ENCODE data around the gene RBM20.

Gene RBM20

DNA sequence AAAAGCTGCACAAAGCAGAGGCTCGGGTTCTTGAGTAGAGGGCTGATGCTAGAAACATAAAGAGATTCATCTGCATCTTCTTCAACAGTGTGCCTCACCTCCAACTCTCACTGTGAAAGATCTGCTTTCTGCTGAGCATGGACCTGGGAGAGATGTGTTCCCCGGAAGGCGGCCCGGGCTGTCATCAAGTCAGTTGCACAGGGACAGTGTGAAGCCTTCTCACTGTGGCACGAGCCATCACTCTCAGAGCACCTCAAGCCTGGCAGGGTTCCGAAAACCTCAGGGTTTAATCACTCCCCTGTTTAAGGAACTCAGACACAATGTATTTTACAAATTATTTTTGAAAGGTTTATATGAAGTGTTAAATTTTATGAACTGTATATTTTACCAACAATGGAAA is 98.7 kb downstream of the RBM20 start:
- no peak for DNase-seq

DNA sequence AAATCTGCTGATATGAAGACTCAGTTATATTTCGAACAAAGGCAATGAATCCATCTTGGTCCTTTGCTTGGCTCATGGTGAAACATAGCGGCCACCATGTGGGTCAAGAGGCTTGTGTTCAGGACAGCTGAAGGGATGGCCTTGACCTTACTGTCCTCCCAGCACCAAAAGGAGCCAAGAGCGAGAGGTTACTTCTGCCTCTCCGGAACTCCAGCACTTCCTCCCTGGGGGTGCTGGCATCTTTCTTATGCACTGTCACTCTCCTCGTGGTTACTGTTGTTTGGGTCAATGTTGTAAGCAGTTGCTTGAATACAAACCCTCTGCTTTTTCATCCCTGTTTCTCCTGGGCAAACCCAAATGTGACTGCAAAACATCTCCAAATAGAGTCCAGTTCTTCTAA is 100.6 kb downstream of the RBM20 start:
- no peak for DNase-seq

DNA sequence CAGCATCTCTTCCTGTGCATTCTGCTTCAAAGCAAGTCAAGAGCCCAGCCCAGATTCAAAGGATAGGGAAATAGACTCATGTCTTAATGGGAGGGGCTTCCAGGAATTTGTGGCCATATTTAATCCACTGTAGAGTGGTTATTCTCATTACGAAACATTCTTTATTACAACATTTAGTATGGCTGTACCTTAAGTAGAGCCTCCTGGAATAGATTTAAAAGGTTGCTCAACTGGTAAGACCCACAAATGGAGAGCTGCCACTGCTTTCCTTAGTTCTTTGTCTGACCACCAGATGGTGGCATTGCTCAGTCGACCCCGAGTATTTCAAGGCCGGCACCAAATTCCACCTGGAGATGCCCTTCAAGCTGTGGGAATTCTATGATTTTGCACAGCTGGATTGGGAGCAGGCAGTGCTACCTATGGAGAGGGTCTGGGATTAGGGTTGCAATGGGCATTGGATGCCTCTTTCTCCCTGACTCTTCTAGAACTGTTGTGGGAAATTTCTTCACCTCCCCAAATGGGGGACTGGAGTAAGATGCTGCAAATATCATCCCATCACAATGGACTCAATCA is 102.2 kb downstream of the RBM20 start:
- peak; percentile 61 for DNase-seq

DNA sequence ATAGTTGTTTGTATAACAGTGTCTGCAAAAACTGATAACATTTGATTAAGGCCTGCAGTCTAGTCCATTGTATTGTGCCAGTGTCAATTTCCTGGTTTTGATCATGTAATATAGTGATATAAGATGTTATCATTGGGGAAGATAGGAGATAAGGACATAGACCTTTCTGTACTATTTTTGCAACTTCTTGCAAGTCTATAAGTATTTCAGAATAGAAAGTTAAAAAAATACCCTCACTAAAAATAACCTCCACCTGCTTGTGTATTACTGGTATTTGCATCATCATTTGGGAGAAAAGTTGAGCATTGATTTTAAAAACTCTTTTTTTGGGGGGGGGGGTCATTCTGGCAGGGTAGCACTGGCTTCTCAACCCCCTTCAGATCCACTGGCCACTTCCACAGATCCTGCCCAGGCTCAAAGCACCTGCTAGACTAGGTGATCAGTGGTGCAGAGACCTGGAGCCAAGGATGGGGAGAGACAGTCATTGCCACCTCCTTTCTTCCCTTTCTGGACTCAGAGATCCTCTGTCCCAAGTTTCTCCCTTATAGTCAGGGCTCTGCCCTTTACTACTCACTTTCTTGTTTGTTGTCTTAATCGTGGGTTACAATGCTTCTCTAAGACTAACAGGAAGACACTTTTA is 103.0 kb downstream of the RBM20 start:
- no peak for DNase-seq

GRCh38 chr10:110747609-110748464 is 103.7 kb downstream of the RBM20 start:
- peak; percentile 62 for DNase-seq

- DNase-seq, result no peak
These were observed 104.8 kb downstream of the RBM20 start for GRCh38 chr10:110748970-110749369.

- DNase-seq, result no peak
These were observed 106.8 kb downstream of the RBM20 start for GRCh38 chr10:110750931-110751330.

DNA sequence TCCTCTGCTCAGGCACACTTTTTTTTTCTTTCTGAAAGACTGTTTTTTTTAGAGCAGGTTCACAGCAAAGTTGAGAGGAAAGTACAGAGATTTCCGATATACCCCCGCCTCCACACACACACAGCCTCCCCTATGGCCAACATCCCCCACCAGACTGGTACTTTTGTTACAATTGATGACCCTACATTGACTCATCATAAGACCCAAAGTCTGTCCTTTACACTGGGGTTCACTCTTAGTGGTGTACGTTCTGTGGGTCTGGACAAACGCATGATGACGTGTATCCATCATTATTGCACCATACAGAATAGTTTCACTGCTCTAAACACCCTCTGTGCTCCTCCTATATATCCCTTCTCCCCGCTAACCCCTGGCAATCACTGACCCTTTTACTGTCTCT is 107.7 kb downstream of the RBM20 start:
- no peak for DNase-seq

DNA sequence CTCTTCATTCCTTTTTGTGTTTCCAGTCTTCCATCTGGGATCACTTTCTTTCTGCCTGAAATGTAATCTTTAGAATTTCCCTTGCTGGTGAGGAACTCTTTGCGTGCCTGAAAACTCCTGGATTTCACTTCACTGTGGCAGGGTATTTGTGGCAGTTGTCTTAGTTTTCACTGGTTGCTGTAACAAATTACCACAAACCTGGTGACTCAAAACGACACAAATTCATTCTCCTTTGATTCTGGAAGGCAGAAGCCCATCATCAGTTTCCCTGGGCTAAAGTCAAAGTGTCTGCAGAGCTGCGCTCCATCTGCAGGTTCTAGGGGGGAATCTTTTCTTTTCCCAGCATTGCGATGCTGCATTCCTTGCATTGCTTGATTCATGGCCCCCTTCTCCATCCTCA is 109.3 kb downstream of the RBM20 start:
- no peak for DNase-seq

GRCh38 chr10:110754375-110755105 is 110.4 kb downstream of the RBM20 start:
- no peak for DNase-seq

DNA sequence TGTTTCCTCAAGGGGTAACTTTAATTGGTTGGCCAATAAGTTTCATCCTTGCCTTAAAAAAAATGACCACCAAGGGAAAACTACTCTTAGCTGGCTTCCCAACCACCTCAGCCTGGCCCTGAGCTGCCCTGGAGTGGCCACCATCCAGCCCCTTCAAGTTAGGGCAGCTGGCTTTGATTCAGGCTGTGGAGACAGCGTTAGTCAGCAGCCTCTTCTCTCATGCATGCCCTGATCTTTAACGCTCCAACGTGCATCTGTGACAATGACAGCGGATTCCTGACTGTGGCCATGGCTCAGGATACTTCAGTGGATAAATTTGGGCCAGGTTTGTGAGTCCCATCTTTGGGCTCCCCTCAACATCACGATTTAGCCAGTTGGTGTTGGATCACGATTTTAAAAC is 111.6 kb downstream of the RBM20 start:
- DNase-seq, result no peak

DNA sequence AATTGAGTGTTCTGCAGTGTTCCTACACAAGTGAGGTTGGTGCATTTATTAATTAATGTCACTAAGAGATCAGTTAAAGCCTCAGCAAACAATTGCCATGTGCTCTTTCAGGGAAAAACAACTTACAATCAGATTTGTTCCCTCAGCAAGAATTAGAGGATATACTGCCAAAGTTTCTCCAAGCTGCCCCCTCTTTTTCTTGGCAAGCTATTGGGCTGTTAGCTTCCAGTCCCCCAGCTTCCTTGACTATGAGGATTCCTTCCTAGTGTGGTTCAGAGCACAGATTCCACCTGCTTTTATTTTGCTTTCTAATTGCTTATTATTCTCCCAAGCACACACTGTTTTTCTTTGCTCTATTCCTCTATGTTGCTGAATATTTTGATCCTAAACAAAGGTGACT is 112.7 kb downstream of the RBM20 start:
- no peak for DNase-seq

GRCh38 chr10:110757586-110757985 is 113.5 kb downstream of the RBM20 start:
- no peak for DNase-seq

DNA sequence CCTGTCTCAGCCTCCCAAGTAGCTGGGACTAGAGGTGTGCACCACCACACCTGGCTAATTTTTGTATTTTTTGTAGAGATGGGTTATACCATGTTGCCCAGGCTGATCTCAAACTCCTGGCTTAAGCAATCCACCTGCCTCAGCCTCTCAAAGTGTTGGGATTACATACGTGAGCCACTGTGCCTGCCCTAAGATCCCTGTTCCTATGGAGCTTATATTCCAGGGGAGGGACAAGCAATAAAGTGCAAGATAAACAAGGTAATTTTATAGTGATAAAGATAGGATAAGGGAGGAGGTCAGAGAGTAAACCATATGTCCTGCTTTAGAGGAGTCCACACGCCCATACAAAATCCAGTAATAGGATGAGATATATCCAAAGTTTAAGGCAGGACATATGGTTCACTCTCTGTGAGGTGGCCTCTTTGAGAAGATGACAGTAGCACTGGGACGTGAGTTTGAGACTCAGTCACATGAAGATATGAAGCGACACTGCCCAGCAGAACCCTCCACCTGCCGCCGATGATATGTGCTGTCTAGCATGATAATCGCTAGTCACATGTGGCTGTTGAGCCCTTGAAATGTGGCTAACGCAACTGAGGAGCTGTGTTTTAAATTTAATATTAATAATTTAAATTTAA is 114.1 kb downstream of the RBM20 start:
- no peak for DNase-seq

DNA sequence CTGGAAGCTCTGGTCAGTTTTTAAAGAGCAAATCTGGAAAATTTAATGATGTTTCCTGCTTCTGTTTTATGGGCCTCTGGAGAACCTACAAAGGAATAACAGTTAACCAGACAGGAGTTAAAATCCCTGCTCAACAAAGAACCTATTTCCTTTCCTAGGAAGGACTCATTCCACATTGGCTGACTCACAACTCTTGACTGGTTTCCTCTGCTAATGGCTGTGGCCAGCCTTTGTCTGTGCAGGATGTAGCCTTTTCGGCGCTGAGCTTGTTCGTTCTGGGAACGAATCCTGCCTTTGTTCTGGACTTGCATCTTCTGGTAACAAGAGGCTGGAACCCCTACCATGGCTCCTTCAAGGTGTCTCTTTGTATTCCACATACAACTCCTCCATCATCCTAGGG is 114.8 kb downstream of the RBM20 start:
- DNase-seq, result peak; percentile 43

GRCh38 chr10:110759523-110759922 is 115.4 kb downstream of the RBM20 start:
- DNase-seq, result no peak

DNA sequence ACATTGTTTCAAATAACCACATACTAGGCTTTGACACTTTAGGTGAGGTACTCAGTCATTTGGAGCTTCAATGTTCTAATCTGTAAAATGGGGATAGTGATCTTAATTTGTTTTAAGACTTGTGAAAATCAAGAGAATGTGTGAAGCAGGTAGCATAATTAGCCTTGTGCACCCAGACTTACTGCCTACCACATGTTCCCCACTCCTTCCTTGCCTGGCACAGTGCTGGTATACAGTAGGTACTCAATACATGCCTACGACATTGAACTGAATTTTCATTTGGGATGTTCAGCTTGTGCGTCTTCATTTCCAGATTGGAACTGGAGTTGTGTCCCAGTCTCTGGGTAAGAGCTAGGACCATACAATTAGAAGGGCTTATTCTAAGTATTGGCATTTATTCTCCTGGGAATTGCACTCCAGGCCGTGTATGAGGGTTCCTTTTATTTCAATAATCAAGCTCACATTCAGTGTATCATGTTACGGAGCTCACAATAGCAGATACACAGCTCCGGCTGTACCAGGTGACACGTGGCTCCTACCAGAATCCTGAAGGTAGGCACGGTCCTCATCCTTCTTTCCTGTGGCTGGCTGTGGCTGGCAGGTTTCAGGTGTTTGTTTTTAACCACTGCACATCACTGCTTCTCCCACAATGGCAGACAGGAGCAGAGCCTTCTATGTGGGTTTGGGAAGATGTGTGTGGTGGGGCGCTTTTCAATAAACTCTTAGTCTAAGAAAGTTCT is 118.1 kb downstream of the RBM20 start:
- DNase-seq, result no peak

GRCh38 chr10:110762849-110763211 is 118.7 kb downstream of the RBM20 start:
- no peak for DNase-seq

- no peak for DNase-seq
These were observed 120.2 kb downstream of the RBM20 start for GRCh38 chr10:110764378-110764777.

DNA sequence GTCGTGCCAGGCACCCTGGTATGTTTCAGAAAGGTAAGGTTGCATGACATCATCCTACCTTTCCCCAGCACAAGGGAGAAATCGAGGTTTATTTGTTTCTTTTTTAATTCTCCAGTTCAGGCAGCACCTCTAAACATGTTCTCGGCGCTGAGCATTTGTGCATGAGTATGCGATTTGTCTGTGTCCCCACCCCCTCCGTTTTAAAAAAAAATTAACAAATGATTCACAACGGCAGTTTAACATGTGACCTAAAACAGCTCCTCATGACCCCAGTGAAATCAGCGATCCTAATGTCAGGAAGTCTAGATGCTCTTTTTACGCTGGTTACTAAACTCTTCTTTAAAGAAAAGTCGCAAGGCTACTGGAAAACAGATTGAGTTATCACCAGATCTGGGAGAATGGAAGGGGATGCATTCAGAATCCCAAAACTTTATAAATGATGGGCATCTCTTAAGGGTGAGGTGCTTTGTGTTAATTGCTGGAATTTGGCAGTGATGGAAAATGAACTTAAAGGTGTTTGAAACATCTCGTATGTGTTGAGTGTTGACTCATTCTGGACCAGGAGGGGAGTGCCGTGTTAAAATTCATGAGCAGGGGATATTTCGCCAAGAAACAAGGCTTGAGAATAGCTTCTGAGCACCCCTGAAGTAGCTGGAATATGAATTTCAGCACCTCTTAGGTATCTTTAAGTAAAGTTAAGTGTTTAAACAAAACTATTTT is 120.8 kb downstream of the RBM20 start:
- DNase-seq, result no peak

Data from fibroblast of skin of scalp (primary cell).